GM21360 (cell line): ENCODE measurements around the gene AKT1.

ENCODE experiments used
- ATAC-seq: cut with Tn5 transposase; IDR thresholded peaks from one replicate; pipeline ENCODE4 v1.9.1; 2021; ENCODE audit warnings: mild to moderate bottlenecking, moderate library complexity; ENCODE audit not compliant: unreplicated experiment

Gene AKT1

DNA sequence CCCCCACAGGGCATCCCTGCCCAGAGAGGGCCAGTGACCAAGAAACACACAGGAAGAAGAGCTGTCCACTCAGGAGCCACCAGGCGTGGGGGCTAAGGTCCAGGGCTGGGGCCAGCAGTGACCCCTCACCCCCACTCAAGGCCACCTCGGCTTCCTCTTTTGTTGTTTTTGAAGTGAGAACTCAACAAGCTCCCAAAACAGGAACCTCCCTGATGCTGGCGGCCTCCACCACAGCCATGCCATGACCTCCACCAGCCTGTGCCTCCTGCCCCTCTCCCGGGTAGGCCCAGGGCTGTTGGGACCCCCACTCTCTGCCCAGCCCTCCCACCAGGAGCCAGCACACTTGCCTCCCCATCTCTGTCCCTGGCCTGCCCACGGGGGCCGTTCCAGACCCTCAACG, 7.8 kb downstream of the AKT1 start:
- ATAC-seq: no peak

DNA sequence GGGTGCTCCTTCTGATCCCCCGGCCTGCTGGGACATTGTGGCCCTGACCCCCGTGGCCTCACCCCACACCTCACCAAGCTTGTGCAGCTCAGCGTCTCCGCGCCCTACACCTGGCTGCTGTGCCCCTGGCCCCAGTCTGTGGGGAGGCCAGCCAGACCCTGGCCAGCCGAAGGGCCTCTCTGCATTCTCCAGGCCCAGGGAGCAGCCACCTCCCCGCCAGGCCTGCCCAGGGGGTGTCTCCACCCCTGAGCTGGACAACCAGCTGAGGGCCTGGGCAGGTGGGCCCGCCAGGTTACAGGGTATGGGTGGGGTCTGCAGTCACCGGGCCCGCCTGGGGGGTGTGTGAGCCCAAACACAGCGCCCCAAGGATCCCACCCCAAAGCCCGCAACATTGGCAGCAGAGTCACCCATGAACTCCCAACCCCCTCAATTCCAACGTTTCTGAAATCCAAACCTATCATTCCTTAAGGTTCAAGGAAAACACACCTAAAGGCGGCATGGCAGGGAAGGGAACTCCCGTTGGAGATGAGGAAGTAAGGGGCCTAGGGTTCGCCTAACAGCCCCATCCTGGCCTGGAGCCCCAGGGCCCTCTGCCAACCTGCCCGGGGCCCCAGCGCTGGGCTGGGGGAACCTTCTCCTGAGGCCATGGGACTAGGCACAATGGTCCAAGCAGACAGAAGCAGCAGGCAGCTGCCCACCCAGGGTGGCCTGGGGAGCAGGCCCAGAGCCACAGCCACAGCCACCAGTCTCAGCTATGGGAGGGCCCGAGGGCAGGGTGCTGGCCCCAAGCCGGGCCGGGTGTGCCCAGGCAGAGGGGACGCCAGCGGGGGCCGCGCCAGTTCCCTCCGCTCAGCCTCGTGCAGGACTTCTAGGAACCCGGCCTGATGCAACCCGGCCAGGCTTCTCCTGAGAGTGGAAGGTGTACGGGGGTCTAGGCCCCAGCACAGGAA, 8.5 kb downstream of the AKT1 start:
- ATAC-seq: no peak

DNA sequence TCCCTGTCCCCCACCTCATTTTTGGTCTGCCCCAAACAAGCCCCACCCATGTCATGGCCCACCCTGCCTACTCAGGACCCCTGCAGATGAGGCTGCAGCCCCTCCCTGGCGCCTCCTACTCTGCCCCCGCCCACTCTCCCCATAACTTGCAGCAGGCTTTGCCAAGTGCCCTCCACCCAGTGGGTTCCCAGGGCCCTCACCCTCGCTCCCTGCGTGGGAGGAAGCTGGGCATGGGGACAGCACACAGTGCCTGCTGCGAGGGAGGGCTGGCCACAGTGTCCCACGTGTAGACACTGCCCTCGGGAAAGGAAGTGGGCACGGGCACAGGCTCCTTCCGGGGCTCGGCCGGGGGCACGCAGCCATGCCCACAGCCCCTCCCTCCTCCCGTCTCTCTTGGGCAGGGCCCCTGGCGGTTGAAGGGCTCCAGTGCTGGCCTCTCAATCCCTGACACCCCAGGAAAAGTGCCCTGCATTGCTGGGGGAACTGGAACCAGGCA, 9.4 kb downstream of the AKT1 start:
- no peak for ATAC-seq

DNA sequence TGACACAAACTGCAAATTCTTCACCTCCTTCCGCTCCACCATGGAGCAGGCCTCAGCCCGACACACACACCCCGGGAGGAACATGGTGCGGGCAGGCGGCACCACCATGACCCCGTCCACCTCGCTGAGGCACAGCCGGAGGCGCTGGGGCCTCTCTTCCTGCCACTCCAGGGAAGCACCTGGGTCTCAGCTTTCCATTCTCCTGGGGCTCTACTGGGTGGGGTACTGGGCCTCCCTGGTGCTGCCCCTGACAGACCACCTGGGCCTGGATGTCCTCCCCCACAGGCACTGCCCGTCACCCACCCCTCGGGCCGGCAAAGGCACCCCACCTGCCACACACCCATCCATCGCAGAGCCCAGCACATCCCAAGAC, 9.9 kb downstream of the AKT1 start:
- no peak for ATAC-seq

DNA sequence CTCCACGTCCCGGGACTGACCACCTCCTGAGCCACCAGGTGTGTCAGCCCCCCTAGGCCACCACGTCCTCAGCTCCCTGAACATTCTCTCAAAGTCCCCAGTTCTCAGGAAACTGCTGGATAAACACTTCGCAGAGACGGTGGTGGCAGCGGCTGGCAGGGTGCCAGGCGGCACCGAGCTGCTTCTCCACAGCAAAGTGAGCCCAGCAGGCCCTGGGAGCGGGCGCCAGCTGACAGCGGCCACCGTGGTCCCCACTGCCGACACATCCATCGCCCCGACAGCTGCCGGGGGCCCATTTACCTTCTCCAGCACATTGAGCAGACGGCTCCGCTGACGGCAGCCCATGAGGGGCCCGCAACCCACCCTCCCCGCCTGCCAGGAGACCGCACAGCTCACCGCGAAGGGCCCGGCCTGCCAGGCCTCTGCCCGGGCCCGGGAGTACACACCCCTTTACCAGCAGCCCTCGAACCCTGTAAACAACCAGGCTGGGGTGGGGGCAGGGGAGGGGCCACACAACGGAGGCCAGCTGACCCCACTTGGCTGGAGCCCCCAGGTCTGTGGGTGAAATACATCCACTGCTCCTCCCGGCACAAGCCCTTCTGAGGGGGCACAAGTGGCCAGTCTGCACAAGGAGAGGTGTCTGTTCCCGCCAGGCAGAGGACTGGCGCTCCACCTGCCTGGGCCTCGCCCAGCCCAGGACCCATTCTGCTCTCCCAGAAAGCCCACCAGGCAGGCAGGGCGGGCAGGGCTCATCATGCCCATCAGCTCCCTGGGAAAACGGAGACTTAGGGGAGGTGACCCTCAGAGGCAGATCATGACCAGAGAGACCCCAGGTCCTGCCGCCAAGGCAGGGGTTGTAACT, 10.5 kb downstream of the AKT1 start:
- no peak for ATAC-seq

DNA sequence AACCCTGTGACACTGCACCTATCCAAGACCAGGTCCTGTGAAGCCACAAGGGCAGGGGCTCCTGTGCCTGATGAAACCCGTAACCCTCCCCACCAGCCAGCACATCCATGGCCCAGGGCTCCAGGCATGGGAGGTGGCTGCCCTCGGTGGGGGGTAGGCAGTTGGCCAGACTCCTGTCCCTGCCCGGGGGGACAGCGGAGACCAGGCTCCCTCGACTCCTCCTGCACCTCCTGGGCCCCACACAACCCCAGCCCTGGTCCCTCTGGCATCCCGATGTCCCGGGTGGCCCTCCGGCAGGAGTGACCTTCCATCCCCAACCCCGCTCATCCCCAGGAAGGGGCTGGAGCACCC, 11.4 kb downstream of the AKT1 start:
- no peak for ATAC-seq

DNA sequence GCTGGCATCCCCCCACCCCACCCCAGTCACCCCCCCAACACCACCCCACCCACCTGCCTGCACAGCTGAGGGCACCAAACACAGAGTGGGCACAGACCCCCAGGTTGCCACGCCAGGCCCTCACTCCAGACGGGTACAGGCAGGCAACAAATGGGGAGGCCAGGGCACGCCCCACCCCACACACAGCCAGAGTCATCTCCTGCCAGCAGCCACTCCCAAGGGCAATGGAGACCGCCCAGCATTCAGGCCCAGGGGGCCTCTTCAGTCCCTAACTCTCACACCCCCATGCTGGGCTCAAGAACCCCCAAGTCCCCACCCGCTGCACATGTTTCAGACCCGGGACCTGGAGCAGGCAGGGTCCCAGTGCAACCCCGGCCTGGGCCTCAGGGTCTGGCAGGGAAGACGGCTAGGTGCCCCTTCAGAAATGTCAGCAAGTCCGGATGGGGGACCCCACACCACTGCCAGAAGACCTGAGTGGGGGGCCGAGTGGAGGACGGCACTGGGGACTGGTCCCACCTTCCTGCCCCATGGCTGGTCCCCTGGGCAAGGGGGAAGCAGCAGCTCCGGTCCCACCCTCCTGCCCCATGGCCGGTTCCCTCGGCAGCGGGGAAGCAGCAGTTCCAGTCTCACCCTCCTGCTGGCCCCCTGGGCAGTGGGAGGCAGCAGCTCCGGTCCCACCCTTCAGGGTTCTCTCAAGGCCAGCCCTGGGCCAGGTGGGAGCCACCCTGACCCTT, 11.9 kb downstream of the AKT1 start:
- ATAC-seq: no peak

DNA sequence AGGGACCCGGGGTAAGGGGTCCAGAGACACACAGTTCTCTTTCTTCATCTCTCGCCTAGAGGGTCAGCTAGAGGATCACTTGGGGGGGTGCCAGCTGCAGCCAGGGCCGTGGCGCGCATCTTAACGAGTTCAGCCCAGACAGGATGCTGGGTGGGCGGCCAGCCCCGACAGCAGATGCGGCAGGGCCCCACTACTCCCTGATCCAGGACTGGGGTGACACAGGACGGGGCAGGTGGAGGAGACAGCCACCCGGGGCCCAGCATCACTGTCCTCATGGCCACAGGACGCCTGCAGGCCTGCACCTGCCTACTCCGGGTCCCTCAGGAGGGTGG, 12.8 kb downstream of the AKT1 start:
- no peak for ATAC-seq

DNA sequence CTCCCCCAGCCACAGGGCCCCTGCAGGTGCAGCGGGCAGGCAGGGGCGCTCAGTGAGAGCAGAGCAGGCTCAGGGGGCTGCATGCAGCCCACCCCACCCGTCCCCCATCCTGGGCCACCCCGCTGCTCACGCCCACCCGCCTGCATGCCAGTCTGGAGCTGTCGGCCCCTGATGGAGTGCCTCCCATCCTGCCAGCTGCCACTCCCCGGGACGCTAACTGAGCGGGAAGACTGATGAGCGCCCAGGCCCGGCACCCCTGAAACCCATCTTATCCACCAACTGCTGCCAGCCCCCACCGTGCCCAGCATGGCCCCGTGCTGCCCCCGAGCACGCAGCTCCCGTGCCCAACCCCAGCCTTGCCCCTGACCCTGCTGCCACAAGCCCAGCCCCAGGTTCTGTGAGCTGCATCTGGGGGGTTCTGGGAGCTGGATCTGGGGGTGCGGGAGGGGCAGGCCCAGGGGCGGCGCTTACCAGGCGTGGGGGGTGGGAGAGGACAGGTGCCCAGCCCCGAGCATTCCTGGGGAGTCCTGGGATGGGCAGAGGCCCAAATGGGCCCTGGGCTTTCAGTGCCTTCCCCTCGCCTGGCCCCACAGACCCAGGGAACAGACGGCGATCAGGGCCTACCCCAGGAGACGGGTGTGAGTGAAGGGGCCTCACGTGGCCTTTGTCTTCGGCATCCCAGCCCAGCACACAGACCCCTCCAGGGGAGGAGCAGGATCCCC, 13.3 kb downstream of the AKT1 start:
- ATAC-seq: no peak

DNA sequence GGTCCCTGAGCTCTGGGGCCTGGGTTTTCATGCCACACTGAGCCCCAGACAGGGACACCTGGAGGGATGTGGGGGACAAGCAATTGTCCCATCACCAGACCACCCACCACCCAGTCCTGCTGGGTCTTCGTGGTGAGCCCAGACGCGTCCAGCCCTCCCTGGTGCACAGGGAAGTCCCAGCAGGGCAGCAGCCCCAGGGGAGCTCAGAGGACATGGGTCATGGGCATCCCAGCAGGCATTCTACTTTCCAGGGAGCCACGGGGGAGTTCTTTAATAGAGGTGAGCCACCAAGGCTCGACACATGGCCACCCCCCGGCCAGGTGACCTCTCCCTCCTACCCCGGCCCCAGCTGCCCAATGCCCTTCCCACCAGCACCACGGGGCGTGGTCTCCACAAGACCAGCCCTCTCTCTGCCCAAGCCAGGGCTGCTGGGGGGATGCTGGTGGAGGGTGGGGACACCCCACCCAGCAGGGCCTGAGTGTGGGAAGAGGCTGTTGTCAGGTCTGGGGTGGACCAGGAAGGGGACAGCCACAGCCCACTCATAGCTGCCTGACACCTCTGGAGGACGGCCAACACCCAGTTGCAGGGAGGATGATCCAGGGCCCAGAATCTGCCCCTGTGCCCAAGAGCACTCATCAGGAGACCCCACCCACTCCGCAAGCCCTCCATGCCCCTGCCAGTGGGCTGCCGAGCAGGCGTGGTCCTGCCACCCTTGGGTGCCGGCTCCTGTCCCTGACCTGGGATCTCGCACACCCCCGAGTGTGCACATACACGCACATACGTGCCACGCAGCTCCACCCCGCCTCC, 14.1 kb downstream of the AKT1 start:
- no peak for ATAC-seq

DNA sequence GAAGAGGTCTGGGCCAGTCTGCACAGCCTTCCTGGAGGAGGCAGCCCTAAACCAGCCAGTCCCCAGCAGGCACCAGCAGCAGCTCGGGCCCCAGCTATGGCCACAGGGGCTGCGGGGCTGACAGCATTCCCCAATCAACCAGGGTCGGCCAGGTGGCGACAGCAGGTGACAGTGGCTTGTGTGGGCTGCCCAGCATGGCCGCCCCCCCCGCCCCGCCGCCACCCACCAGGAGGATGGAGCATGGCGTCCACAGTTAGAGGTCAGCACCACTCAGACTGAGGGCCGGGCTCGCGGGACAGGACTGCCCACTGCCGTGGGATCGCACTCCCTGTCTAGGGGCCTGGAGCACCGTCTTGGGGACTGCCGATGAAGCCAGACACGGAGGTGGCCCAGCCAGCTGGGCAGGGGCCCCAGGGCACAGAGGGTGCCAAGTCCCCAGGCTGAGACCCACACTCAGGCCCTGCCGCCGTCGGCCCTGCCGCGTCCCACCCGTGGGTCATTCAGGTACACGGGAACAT, 15.0 kb downstream of the AKT1 start:
- no peak for ATAC-seq

DNA sequence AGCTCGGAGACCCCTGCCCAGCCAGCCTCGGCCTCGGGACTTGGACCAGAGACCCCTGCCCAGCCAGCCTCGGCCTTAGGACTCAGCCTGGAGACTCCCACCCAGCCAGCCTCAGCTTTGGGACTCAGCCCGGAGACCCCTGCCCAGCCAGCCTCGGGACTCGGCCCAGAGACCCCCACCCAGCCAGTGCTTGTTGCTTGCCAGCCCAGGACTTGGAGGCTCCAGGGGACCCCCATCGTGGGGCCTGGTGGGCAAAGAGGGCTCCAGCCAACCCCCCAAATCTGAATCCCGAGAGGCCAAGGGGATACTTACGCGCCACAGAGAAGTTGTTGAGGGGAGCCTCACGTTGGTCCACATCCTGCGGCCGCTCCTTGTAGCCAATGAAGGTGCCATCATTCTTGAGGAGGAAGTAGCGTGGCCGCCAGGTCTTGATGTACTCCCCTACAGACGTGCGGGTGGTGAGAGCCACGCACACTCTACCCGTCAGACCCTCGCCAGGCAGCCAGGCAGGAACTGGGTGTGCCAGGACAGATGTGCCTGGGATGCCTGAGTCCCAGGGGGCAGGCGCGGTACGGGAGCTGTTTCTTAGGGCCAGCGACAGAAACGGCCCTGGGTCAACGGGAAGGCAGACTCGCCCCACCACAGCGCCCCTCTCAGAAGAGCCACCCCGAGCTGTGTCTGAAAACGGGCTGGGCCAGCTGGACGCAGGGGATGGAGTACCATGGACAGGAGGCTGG, 15.6 kb downstream of the AKT1 start:
- ATAC-seq: no peak

DNA sequence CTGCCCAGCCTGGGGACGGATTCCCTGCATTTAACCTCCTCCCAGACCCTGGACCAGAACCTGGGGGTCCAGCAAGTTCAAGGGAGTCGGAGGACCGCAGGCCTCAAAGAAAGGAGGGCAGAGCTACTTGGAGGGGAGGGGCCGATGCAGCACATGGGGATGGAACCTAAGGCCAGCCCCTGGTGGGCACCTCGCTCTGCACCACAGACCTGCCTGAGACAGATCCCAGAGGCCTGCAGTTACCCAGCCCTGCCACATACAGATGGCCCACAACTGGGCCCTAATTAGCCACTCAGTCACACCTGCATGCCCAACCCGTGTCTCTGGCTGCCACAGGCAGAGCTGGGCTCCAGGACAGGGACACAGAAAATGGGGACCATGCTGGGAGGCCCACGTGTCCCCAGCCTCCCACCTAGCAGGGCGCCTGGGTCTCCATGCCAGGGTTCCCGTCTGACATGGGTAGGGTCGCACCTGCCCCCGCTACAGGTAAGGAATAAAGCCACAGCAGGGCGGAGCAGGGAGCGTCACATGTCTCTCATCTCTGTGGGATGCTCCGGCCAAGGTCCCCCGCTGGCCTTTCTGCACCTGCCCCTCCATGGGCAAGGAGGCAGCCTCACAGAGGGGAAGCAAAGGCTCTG, 16.7 kb downstream of the AKT1 start:
- no peak for ATAC-seq

DNA sequence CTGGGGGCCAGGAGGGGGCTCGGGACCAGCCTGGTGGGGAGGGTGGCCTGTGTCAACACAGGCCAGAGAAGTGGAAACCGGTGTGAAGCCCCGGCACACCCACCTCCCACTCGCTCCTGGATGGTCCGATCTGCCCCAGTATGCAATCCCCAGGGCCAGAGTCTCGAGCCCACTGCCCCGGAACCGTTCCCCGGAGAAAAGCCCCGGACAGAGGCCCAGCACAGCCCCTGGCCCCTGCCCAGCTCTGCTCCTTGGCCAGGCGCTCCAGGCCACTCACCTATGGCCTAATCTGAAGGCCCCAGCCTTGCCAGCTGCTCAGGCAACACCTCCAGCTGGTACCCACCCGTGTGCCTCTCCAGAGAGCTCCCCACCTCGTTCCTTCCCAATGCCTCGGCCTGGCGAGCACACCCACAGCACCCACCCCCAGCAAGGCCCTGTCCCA, 17.7 kb downstream of the AKT1 start:
- ATAC-seq: no peak

DNA sequence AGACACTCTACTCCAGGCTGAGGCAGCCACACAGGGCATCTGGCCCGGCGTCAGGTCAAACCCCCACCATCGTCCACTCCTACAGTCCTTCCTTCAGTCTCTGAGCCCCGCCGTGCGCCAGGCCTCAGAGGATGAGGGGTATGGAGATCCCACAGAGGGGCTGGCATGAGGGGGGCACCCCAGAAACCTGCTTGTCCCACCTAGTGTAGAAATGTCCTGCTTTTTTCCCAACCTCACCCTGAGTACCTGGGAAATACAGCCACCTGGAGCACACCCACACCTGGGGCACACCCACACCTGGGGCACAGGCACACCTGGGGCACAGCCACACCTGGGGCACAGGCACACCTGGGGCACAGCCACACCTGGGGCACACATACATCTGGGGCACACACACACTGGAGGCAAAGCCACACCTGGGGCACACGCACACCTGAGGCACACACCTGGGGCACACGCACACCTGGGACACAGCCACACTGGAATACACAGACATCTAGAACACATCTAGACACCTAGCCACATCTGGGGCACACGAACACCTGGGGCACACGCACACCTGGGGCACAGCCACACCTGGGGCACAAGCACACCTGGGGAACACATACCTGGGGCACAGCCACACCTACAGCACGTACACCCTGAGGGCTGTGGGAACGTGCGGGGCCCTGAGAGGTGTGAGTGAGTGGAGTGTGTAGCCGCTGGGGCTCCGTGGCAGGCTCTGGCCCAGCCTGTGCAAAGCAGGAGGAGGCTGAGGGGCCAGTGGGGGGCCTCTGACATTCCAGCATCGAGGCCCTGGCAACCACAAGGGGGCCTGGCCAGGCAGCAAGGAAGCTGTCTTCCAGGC, 18.4 kb downstream of the AKT1 start:
- ATAC-seq: no peak

DNA sequence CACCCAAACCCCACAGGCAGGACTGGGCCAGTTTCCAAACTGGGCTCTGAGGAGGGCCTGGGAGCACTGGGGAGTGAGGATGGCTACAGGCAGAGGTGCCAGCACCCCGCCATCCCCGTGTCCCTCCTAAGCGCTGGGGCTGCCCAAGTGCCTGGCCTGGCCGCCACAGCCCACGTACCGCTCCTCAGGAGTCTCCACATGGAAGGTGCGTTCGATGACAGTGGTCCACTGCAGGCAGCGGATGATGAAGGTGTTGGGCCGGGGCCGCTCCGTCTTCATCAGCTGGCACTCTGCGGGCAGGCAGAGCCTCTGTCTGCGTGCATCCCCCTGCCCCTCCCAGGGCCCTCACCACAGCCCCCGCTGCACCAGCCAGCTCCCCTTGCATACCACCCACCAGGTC, 19.1 kb downstream of the AKT1 start:
- no peak for ATAC-seq

DNA sequence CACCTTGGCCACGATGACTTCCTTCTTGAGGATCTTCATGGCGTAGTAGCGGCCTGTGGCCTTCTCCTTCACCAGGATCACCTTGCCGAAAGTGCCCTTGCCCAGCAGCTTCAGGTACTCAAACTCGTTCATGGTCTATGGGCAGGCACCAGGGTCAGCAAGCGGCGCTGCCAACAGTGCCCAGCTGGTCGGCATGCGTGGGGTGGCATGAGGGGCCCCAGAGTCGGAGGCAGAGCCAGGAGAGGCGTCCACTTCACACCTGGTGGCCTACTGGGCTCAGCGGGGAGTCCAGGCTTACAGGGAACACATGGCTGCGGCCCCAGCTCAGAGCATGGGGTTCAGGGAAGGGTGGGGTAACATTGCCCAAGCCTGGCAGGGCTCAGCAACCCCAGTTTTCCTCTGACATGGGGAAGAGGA, 20.5 kb downstream of the AKT1 start:
- no peak for ATAC-seq
